ENCODE measurements around the gene PLTP.

- no peak for TF ChIP-seq POLR2AphosphoS5 (IDR thresholded peaks at IDR 0.05)
- TF ChIP-seq CTCF (IDR thresholded peaks at IDR 0.05): no peak
Observed at GRCh38 chr20:45958593-45958992, 46.6 kb upstream of the PLTP start.

Data from gastroesophageal sphincter (tissue), 3 donors.